ENCODE data around the gene DIPK1A. TPM values are rescaled to one million over a fixed set of nuclear protein-coding genes. Genes with fewer than 3 reads are reported as not detected.

DIPK1A gene
- total RNA-seq, 1 donor from 2014 or later: 5.6 TPM

- no peak for DNase-seq
- no peaks in the 10 kb centered on the region for H3K9me3 ChIP-seq
- H3K36me3 ChIP-seq: no peaks in the 10 kb centered on the region
- H3K4me3 ChIP-seq: no peak overlapping the region
- ATAC-seq: no peak
- H3K4me1 ChIP-seq: no peaks in the 10 kb centered on the region
- peak overlapping the region; percentile 15 for H3K27ac ChIP-seq
- TF ChIP-seq CTCF (IDR thresholded peaks at IDR 0.05): no peak
- intact Hi-C loops (cut with DNase I): no loop called here
- H3K27me3 ChIP-seq (ENCODE audit: low read depth): no peaks in the 10 kb centered on the region
These were observed 38.8 kb downstream of the DIPK1A start for GRCh38 chr1:92922356-92923035.

- H3K4me1 ChIP-seq: no peaks in the 10 kb centered on the region
- H3K36me3 ChIP-seq: no peaks in the 10 kb centered on the region
- ATAC-seq (no peak), DNase-seq (no peak)
- H3K4me3 ChIP-seq: no peak overlapping the region
- H3K9me3 ChIP-seq: no peaks in the 10 kb centered on the region
- TF ChIP-seq CTCF (IDR thresholded peaks at IDR 0.05): no peak
- no peaks in the 10 kb centered on the region for H3K27me3 ChIP-seq (ENCODE audit: low read depth)
- intact Hi-C loops (cut with DNase I): no loop called here
- H3K27ac ChIP-seq: no peak overlapping the region
These were observed 39.9 kb downstream of the DIPK1A start for GRCh38 chr1:92921031-92922023.

- no peak for DNase-seq
- no peaks in the 10 kb centered on the region for H3K36me3 ChIP-seq
- no peaks in the 10 kb centered on the region for H3K27me3 ChIP-seq (ENCODE audit: low read depth)
- no peaks in the 10 kb centered on the region for H3K4me1 ChIP-seq
- H3K27ac ChIP-seq: no peak overlapping the region
- intact Hi-C loops (cut with DNase I): no loop called here
- no peaks in the 10 kb centered on the region for H3K9me3 ChIP-seq
- TF ChIP-seq CTCF (IDR thresholded peaks at IDR 0.05): no peak
- H3K4me3 ChIP-seq: no peak overlapping the region
- ATAC-seq: no peak
These were observed 44.4 kb downstream of the DIPK1A start for GRCh38 chr1:92916899-92917298.

GRCh38 chr1:92915547-92915946, 45.7 kb downstream of the DIPK1A start:
- Histone ChIP-seq H3K4me3 (no peak overlapping the region), H3K9me3 (no peaks in the 10 kb centered on the region), H3K36me3 (no peaks in the 10 kb centered on the region), H3K27me3 (ENCODE audit: low read depth) (no peaks in the 10 kb centered on the region), H3K27ac (no peak overlapping the region), H3K4me1 (no peaks in the 10 kb centered on the region)
- DNase-seq (no peak), ATAC-seq (no peak)
- intact Hi-C loops (cut with DNase I): no loop called here
- no peak for TF ChIP-seq CTCF (IDR thresholded peaks at IDR 0.05)

GRCh38 chr1:92913093-92913819, 48.0 kb downstream of the DIPK1A start:
- no peak for DNase-seq
- intact Hi-C loops (cut with DNase I): no loop called here
- no peak for ATAC-seq

More at GRCh38 chr1:92913093-92913819, 48.0 kb downstream of the DIPK1A start:
- no peaks in the 10 kb centered on the region for H3K4me1 ChIP-seq
- H3K27me3 ChIP-seq (ENCODE audit: low read depth): no peaks in the 10 kb centered on the region
- TF ChIP-seq CTCF (IDR thresholded peaks at IDR 0.05): no peak
- no peaks in the 10 kb centered on the region for H3K36me3 ChIP-seq
- H3K27ac ChIP-seq: no peak overlapping the region
- no peaks in the 10 kb centered on the region for H3K9me3 ChIP-seq
- no peak overlapping the region for H3K4me3 ChIP-seq

Measured in lower lobe of right lung (tissue), 2 donors.